Sciatic nerve (tissue), 2 donors: Measurements from ENCODE around the gene ATP8A2. TPM values are rescaled to one million over a fixed set of nuclear protein-coding genes. Genes with fewer than 3 reads are reported as not detected.
"Not testable (repeated sequence)": the region's sequence is repeated elsewhere in the genome, so short reads cannot be mapped to it uniquely, and the experiment has no call there.

Experiments used
- ATAC-seq: fragments of 200-7000 bp; cut with Tn5 transposase; one replicate; pipeline ENCODE4 v1.9.1; 2020; ENCODE audit warnings: mild to moderate bottlenecking, moderate library complexity
- DNase-seq: peaks from one replicate; pipeline ENCODE4 v3.0.0-alpha.2; 2020; ENCODE audit warnings: low spot score
- intact Hi-C: fragments of 100-400 bp; cut with DNase I; formaldehyde crosslinking; loops from one replicate; pipeline ENCODE4 v1.14.2; 2022
- total RNA-seq: library from RNA; stranded (reverse); fragmentation: NEBNext Ultra II Directional; extraction: Animal tissue kit (Norgen Biotek cat#: 25700); gene quantifications from one replicate; pipeline ENCODE4 v1.2.1, GENCODE V29; 2021
- donor health status: DM: no; HTN: no; CAD: no.
- donor health status: DM: no; HTN: no; CAD: no.

Gene ATP8A2
- total RNA-seq, 1 donor from 2014 or later: 1.2 TPM

GRCh38 chr13:25768376-25768775 is 396.6 kb downstream of the ATP8A2 start:
- DNase-seq (no peak), ATAC-seq (no peak)
- intact Hi-C loops: no loop called here

DNA sequence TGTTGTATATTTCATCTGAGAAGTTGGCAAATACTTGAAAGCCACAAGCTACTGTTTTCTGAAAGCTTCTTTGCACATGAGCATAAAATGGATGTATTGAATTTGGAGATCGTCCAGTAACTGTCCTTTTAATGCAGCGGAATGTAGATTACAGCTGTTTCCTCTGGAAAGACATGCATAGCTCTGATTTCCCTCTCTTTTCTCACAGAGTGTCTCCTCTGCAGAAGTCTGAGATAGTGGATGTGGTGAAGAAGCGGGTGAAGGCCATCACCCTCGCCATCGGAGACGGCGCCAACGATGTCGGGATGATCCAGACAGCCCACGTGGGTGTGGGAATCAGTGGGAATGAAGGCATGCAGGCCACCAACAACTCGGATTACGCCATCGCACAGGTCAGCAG is 397.1 kb downstream of the ATP8A2 start:
- ATAC-seq: no peak
- DNase-seq: no peak

GRCh38 chr13:25770601-25771000 is 398.8 kb downstream of the ATP8A2 start:
- ATAC-seq: no peak
- intact Hi-C loops: no loop called here
- DNase-seq: no peak

More for the DNA sequence above, 397.1 kb downstream of the ATP8A2 start:
- intact Hi-C loops: no loop called here

GRCh38 chr13:25771202-25771601 is 399.4 kb downstream of the ATP8A2 start:
- intact Hi-C loops: no loop called here
- ATAC-seq (no peak), DNase-seq (no peak)

DNA sequence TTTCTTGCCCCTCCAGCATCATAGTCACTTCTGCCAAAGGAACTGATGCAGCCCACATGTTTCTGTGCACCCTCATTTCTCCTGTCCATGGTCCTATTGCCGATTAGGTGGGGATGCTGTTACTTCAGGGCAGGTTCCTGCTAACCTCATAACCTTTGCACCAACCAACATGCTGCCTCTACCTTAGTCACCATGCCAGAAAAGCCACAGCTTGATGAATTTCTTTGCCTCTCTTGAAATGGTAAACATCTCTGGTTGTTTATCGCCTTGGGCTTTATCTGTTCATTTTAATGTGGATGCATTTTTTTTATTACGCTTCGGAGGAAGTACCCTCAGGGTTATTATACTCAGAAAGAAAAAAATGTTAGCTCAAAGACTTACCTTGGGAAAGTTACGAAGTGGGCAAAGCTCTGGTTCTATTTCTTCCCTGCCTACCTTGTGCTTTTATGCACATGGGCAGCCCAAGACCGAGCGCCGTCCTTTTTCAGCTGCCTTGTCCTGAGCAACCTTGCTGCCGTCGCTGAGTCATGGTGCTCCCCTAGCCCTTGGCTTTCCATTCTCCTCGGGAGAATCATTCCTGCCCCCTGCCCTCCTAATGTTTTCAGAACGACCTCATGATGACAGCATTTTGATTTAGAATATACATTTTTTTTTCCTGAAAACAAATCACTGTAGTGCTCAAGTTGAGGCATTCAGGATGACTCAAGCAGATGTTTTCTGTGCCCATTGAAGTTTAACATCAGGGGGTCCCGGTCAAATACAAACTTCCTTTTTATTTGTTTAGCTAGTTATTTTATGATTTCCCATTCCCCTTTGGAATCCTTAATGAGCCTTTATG is 400.1 kb downstream of the ATP8A2 start:
- DNase-seq (no peak), ATAC-seq (no peak)
- intact Hi-C loops: no loop called here

DNA sequence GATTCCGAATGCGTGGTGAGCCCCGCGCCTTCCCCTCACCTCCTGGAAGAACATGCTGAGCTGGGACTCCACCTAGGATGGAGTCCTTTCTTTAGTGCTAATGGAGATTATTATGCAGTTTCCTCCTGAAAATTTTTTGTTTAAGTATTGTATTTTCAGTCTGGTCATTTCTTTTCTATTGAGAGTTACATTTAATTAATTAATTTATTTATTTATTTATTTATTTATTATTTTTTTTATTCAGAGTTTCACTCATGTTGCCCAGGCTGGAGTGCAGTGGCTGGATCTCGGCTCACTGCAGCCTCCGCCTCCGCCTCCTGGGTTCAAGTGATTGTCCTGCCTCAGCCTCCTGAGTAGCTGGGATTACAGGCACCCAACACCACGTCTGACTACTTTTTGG is 400.8 kb downstream of the ATP8A2 start:
- ATAC-seq, intact Hi-C loops: not testable (repeated sequence)

DNA sequence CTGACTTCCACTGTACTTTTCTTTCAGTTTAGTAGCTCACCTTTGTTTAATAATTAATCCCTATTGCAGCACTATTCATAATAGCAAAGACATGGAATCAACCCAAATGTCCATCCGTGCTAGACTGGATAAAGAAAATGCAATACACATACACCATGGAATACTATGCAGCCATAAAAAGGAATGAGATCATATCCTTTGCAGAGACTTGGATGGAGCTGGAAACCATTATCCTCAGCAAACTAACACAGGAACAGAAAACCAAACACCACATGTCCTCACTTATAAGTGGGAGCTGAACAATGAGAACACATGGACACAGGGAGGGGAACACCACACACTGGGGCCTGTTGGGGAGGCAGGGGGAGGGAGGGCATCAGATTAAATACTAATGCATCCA is 402.3 kb downstream of the ATP8A2 start:
- DNase-seq, intact Hi-C loops, ATAC-seq: not testable (repeated sequence)

More for the DNA sequence above, 400.8 kb downstream of the ATP8A2 start:
- DNase-seq: not testable (repeated sequence)

DNA sequence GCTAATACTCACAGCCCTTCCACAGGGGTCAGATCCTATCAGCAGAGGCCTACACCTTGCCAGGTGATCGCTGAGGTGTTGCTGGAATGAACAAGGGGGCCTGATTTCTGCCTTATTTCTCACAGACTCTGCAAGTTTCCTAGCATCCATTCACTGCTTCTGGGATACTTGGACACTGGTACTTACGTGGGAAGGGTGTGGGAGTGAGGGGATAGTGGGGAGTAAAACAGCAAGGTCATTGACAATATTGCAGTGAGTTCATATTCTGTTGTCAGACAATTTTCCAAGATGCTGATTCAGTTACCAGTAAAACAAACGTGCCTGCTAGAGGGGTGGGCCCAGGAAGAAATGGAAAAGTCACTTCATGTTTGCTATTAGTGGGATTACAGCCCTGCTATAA is 403.5 kb downstream of the ATP8A2 start:
- ATAC-seq (no peak), DNase-seq (no peak)
- intact Hi-C loops: no loop called here

DNA sequence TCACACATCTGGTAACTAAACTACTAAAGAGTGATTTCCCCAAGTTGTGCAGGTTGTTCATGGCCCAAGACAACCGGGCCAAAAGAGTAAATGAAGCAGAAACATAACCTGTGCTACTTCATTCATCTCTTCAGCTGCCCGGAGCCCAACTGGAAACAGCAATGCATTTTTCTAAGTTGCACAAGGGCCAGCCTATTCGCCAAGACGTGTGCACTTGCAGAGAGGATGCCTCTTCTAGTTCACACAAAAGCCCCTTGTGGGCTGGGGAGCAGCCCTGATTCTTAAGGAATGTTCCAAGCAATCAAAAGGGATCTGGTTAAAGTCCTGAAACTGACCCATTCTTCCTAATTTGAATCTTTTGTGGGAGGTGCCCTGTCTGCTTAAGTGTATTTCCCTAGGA is 404.2 kb downstream of the ATP8A2 start:
- intact Hi-C loops: no loop called here
- ATAC-seq (no peak), DNase-seq (no peak)

DNA sequence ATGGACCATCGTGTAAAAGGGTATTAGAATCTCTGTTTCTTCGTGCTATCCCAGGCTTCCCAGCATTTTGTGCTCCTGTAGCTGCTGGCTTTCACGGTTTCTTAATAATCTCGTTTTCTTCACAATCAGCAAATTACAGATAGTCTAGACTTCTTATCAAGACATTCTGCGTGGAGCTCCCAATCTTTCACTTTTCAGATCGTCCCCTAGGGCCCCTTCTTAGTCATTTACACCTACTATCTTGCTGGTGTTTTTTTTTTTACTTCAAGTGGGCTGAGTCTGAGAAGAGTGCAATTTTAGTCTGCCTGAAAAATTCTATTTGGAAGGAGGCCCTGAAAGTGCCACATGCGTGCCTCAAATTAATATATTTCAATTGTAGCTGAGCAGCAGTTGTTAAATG is 404.9 kb downstream of the ATP8A2 start:
- DNase-seq (no peak), ATAC-seq (no peak)
- intact Hi-C loops: no loop called here

GRCh38 chr13:25777509-25777908 is 405.7 kb downstream of the ATP8A2 start:
- DNase-seq (no peak), ATAC-seq (no peak)
- intact Hi-C loops: no loop called here

GRCh38 chr13:25778365-25778764 is 406.6 kb downstream of the ATP8A2 start:
- ATAC-seq: no peak
- intact Hi-C loops: no loop called here
- DNase-seq: no peak

DNA sequence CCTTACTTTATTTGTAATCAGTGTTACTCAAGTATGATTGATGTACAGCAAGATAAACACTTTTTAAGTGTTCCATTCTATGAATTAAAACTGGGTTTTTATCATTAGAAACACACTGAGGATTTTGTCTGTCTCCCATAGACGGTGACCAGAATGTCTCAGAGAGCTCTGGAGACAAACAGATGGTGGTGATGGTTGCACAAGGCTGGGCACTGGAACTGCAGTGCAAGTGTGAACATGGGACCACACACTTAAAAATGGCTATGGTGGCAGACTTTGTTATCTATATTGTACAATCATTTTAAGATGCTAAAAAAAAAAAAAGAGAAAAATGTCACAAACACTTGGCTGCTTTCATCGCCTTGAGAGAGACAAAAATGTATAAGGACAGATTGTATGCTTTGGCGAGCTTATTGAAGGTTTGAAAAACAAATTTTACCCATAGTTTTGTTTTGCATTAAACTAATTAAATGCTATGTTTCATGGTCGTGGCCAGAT is 407.1 kb downstream of the ATP8A2 start:
- ATAC-seq (no peak), DNase-seq (no peak)
- intact Hi-C loops: no loop called here

- no peak for ATAC-seq
- intact Hi-C loops: no loop called here
- DNase-seq: no peak
Measured at GRCh38 chr13:25783076-25783475, 411.3 kb downstream of the ATP8A2 start.

DNA sequence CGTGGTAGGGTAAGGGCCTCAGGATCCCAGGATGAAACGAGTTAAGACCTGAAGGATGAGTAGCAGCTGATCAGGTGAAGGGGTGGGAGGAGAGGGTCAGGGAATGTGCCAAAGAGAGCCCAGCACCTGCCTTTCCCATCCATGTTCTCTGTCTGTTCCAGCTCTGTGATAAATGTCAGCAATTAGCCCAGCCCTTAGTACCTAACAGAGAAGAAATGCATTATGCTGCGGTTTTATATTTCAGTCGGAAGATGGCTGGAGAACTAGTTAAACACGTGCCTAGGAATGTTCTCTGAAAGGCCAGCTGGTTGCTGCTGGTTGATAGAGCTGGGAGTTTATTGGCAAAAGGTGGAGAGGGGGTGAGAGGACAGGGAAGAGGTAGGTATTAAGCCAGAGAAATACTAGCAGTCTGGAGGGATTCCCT is 411.8 kb downstream of the ATP8A2 start:
- no peak for DNase-seq
- ATAC-seq: no peak

GRCh38 chr13:25784119-25784518 is 412.3 kb downstream of the ATP8A2 start:
- no peak for ATAC-seq
- intact Hi-C loops: no loop called here
- DNase-seq: no peak

More for the DNA sequence above, 411.8 kb downstream of the ATP8A2 start:
- intact Hi-C loops: no loop called here

GRCh38 chr13:25790137-25790536 is 418.4 kb downstream of the ATP8A2 start:
- intact Hi-C loops, ATAC-seq, DNase-seq: not testable (repeated sequence)

DNA sequence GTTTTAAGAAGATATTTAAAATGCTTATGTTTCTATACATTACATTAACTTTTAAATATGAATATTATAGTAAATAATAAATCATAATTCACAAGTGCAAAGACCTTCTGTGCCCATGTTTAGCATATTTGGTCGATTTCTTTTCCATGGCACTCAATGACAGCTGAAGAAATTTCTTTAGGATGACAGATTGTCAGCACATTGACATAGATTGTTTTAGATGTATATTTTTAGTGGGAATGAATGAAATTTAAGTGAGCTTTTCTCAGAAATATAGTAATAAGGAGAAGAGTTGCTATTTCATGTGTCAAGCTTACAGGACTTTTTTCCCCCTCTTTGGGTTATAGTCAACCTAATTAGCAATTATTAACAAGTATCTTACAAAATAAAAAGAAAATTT is 423.5 kb downstream of the ATP8A2 start:
- DNase-seq (no peak), ATAC-seq (no peak)
- intact Hi-C loops: no loop called here

GRCh38 chr13:25796474-25796873 is 424.7 kb downstream of the ATP8A2 start:
- intact Hi-C loops: no loop called here
- no peak for ATAC-seq
- no peak for DNase-seq

GRCh38 chr13:25798998-25799397 is 427.2 kb downstream of the ATP8A2 start:
- intact Hi-C loops: no loop called here
- DNase-seq (no peak), ATAC-seq (no peak)

DNA sequence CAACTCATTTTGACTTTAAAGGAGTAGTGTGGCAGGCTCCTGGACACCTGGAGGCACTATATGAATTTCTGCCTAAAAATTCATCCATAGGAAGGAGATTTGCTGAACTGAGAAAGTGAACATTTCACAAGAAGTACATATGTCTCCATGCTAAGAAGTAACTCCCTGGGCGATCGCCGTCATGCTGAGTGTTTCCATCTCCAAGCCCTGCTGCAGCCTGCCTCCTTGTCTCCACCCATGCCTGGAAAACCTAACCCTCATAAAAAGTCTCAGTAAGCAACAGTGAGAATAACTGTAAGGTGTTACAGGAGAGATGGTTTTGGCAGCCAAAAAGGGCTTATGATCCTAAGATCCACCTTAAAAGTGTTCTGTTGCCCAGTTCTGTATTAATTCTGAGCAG is 428.7 kb downstream of the ATP8A2 start:
- ATAC-seq: no peak
- intact Hi-C loops: no loop called here
- no peak for DNase-seq
